ENCODE results near the gene HPCAL1.

DNA sequence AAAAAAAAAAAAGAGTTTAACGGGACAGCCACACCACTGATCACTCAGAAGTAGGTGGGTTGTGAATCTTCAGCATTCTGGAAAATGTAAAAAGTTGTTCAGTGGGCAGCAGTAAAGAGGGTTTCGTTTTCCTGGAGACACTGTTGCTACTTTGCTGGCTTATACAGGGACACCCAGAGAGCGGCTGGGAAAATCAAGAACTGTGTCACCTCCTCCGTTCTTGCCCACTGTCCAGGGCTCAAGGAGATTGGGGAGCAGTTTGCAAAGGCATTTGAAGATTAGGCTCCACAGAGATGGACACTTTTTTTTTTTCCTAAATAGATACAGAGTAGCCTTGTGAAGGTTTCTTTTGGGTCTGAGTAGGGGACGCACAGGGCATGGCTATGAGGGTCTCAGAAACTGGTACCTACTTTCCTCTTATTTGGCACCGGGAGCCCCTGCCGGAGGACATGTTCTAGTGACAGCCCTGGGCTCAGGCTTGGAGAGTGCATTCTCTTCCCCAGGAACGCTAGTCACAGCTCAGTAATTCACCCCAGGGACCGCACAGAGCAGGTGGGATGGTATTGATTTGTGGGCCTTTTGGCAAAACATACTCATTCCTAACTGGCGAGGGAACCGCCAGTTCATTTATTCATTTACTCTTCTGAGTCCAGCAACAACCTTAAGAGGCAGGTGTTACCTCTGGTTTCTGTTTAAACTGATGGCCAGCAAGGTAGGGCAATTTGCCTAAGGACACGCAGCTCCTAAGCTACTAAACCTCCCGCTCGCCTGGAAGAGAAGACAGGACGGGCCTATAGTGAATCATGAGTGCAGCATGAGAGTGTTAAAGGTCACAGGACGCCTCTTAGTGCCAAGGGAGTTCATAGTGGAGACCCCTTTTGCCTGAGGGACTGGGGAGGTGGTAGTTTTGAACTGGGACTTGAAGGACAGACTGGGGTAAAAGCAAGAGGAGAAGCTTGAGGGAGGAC lies 53.1 kb downstream of the HPCAL1 start:
- TF ChIP-seq EP300 (IDR thresholded peaks at IDR 0.05): no peak
- TF ChIP-seq, protein P1, sequence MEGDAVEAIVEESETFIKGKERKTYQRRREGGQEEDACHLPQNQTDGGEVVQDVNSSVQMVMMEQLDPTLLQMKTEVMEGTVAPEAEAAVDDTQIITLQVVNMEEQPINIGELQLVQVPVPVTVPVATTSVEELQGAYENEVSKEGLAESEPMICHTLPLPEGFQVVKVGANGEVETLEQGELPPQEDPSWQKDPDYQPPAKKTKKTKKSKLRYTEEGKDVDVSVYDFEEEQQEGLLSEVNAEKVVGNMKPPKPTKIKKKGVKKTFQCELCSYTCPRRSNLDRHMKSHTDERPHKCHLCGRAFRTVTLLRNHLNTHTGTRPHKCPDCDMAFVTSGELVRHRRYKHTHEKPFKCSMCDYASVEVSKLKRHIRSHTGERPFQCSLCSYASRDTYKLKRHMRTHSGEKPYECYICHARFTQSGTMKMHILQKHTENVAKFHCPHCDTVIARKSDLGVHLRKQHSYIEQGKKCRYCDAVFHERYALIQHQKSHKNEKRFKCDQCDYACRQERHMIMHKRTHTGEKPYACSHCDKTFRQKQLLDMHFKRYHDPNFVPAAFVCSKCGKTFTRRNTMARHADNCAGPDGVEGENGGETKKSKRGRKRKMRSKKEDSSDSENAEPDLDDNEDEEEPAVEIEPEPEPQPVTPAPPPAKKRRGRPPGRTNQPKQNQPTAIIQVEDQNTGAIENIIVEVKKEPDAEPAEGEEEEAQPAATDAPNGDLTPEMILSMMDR (IDR thresholded peaks at IDR 0.05): no peak
- no peak for TF ChIP-seq POLR2A (IDR thresholded peaks at IDR 0.05)
- no peak for TF ChIP-seq POLR2AphosphoS5 (IDR thresholded peaks at IDR 0.05)
